GM23338 (cell line): ENCODE results near the gene NRP1. TPM values are rescaled to one million over a fixed set of nuclear protein-coding genes. Genes with fewer than 3 reads are reported as not detected.

Source experiments
- ATAC-seq: fragments of 200-7000 bp; cut with Tn5 transposase; 3 replicates; pipeline ENCODE4 v1.9.1; 2020
- DNase-seq: peaks from one replicate; pipeline ENCODE4 v3.0.0-alpha.2; 2015; ENCODE audit warnings: low spot score
- H2AFZ ChIP-seq: fragments of 200-600 bp; sonication (generic); 2 replicates; pipeline ENCODE4 v1.8.0; 2016; ENCODE audit warnings: antibody characterized with exemption, mild to moderate bottlenecking, moderate library complexity
- H3F3A ChIP-seq: fragments of 200-600 bp; sonication (generic); replicated peaks from 2 replicates; pipeline ENCODE4 v1.8.0; 2017; ENCODE audit warnings: antibody characterized with exemption, mixed run types, low read depth
- H3K27ac ChIP-seq: fragments of 200-600 bp; sonication (generic); 2 replicates; pipeline ENCODE4 v1.6.1; 2016; ENCODE audit warnings: low read depth
- H3K27me3 ChIP-seq: fragments of 200-600 bp; sonication (generic); 2 replicates; pipeline ENCODE4 v1.8.0; 2016; ENCODE audit warnings: mild to moderate bottlenecking, mixed run types, moderate library complexity; ENCODE audit not compliant: insufficient read depth
- H3K36me3 ChIP-seq: fragments of 200-600 bp; sonication (generic); 2 replicates; pipeline ENCODE4 v1.8.0; 2016; ENCODE audit warnings: mild to moderate bottlenecking; ENCODE audit not compliant: insufficient read depth
- H3K4me1 ChIP-seq: fragments of 200-600 bp; sonication (generic); 2 replicates; pipeline ENCODE4 v1.8.0; 2016; ENCODE audit warnings: mild to moderate bottlenecking, moderate library complexity; ENCODE audit not compliant: insufficient read depth
- H3K4me2 ChIP-seq: fragments of 200-600 bp; sonication (generic); 2 replicates; pipeline ENCODE4 v1.7.1; 2017; ENCODE audit warnings: mixed run types
- H3K4me3 ChIP-seq: fragments of 200-600 bp; sonication (generic); 2 replicates; pipeline ENCODE4 v1.6.1; 2016; ENCODE audit warnings: mixed run types
- H3K79me2 ChIP-seq: fragments of 200-600 bp; sonication (generic); replicated peaks from 2 replicates; pipeline ENCODE4 v1.8.0; 2017; ENCODE audit warnings: mild to moderate bottlenecking; ENCODE audit not compliant: insufficient read depth
- H3K9me2 ChIP-seq: fragments of 200-600 bp; sonication (generic); 2 replicates; pipeline ENCODE4 v1.8.0; 2017; ENCODE audit not compliant: insufficient read depth
- H4K20me1 ChIP-seq: fragments of 200-600 bp; sonication (generic); replicated peaks from 2 replicates; pipeline ENCODE4 v1.8.0; 2017; ENCODE audit warnings: mild to moderate bottlenecking; ENCODE audit not compliant: insufficient read depth
- H3K27ac Mint-ChIP-seq: 2 replicates; pipeline ENCODE4 v1.8.0; 2020; ENCODE audit warnings: inconsistent platforms, mild to moderate bottlenecking, moderate library complexity, mixed read lengths
- H3K27me3 Mint-ChIP-seq: 3 replicates; pipeline ENCODE4 v1.8.0; 2022; ENCODE audit warnings: low read depth, mild to moderate bottlenecking, moderate library complexity, mixed read lengths, inconsistent platforms; ENCODE audit not compliant: insufficient read depth, poor library complexity
- H3K36me3 Mint-ChIP-seq: 3 replicates; pipeline ENCODE4 v1.8.0; 2021; ENCODE audit warnings: low read depth, mild to moderate bottlenecking, inconsistent platforms, moderate library complexity, mixed read lengths
- H3K4me1 Mint-ChIP-seq: 3 replicates; pipeline ENCODE4 v1.8.0; 2020; ENCODE audit warnings: mild to moderate bottlenecking, inconsistent platforms, mixed read lengths
- H3K4me3 Mint-ChIP-seq: 3 replicates; pipeline ENCODE4 v1.8.0; 2021; ENCODE audit warnings: moderate library complexity, mild to moderate bottlenecking, inconsistent platforms, mixed read lengths
- H3K9me3 Mint-ChIP-seq: 3 replicates; pipeline ENCODE4 v1.8.0; 2020; ENCODE audit warnings: moderate library complexity, mild to moderate bottlenecking, inconsistent platforms, mixed read lengths
- CREB1 ChIP-seq: fragments of 250-450 bp; sonication (Bioruptor Pico); IDR thresholded peaks from 2 replicates; pipeline ENCODE4 v1.5.0; 2020; ENCODE audit warnings: low read depth, mild to moderate bottlenecking, moderate library complexity
- CTCF ChIP-seq, 2 experiments: fragments of 200-600 bp in 1 of 2; sonication (generic) in 1 of 2; conservative IDR thresholded peaks; 2 replicates each; pipeline versions ENCODE4 v1.5.1 to v1.6.1; 2016 to 2017; ENCODE audit warnings: antibody characterized with exemption in 2 of 2, low read depth in 2 of 2, mild to moderate bottlenecking in 2 of 2, moderate library complexity in 1 of 2
- ETS1 ChIP-seq: IDR thresholded peaks from 2 replicates; pipeline ENCODE4 v1.6.1; 2016; ENCODE audit warnings: antibody characterized with exemption
- EZH2 ChIP-seq: fragments of 200-600 bp; sonication (generic); IDR thresholded peaks from one replicate; pipeline ENCODE4 v1.8.0; 2017; ENCODE audit warnings: antibody characterized with exemption, mild to moderate bottlenecking, low read depth; ENCODE audit not compliant: unreplicated experiment
- EZH2phosphoT487 ChIP-seq: fragments of 200-600 bp; sonication (generic); IDR thresholded peaks from one replicate; pipeline ENCODE4 v1.8.1; 2018; ENCODE audit warnings: antibody characterized with exemption; ENCODE audit not compliant: unreplicated experiment
- JUNB ChIP-seq: IDR thresholded peaks from one replicate; pipeline ENCODE4 v1.6.1; 2016; ENCODE audit warnings: antibody characterized with exemption; ENCODE audit not compliant: unreplicated experiment
- NANOG ChIP-seq: IDR thresholded peaks from 2 replicates; pipeline ENCODE4 v1.6.1; 2016; ENCODE audit warnings: antibody characterized with exemption, borderline replicate concordance
- POLR2AphosphoS5 ChIP-seq: IDR thresholded peaks from 2 replicates; pipeline ENCODE4 v1.6.1; 2016; ENCODE audit warnings: antibody characterized with exemption, low read depth
- REST ChIP-seq: IDR thresholded peaks from one replicate; pipeline ENCODE4 v1.6.1; 2018; ENCODE audit warnings: antibody characterized with exemption; ENCODE audit not compliant: unreplicated experiment
- STAT1 ChIP-seq: IDR thresholded peaks from one replicate; pipeline ENCODE4 v1.6.1; 2016; ENCODE audit warnings: antibody characterized with exemption; ENCODE audit not compliant: unreplicated experiment
- ZNF114 ChIP-seq: fragments of 250-450 bp; sonication (Bioruptor Pico); IDR thresholded peaks from 2 replicates; pipeline ENCODE4 v1.5.0; 2020; ENCODE audit warnings: mild to moderate bottlenecking, moderate library complexity
- ZNF331 ChIP-seq: fragments of 250-450 bp; sonication (Bioruptor Pico); IDR thresholded peaks from 2 replicates; pipeline ENCODE4 v1.5.0; 2020; ENCODE audit warnings: low read depth, mild to moderate bottlenecking, moderate library complexity
- ZNF462 ChIP-seq: fragments of 250-450 bp; sonication (Bioruptor Pico); IDR thresholded peaks from 2 replicates; pipeline ENCODE4 v1.5.0; 2020; ENCODE audit warnings: mild to moderate bottlenecking, moderate library complexity
- polyA plus RNA-seq: library from polyadenylated mRNA; unstranded; fragments of >200 nt; fragmentation: Nextera tagmentation; extraction: Ambion mirVana; gene quantifications from 2 replicates; pipeline ENCODE4 v1.2.1, GENCODE V29; 2016
- total RNA-seq: library from RNA; depleted of rRNA; stranded (reverse); fragments of >200 nt; shearing (Covaris generic); gene quantifications from 2 replicates; pipeline ENCODE4 v1.2.3, GENCODE V29; 2014

Gene NRP1
- total and polyA plus RNA-seq, 2 experiments from 2014 or later, result 2.9 to 3.5 TPM

- Histone ChIP-seq H3F3A (no peaks in the 10 kb centered on the region), H3K4me1 (no peaks in the 10 kb centered on the region), H3K79me2 (no peaks in the 10 kb centered on the region), H3K9me2 (peaks cover 3% of the 10 kb centered on the region; the same call in 1 of the 2 replicates), H3K4me3 (no peak overlapping the region), H2AFZ (no peak overlapping the region), H4K20me1 (no peaks in the 10 kb centered on the region), H3K27ac (no peak overlapping the region), H3K36me3 (no peaks in the 10 kb centered on the region), H3K27me3 (no peaks in the 10 kb centered on the region), H3K4me2 (no peak overlapping the region)
- no peak overlapping the region for H3K27ac Mint-ChIP-seq
- H3K4me3 Mint-ChIP-seq, result no peak overlapping the region
- H3K27me3 Mint-ChIP-seq, result no peaks in the 10 kb centered on the region
- DNase-seq (no peak), ATAC-seq (no peak)
- H3K36me3 Mint-ChIP-seq, result no peaks in the 10 kb centered on the region
- TF ChIP-seq NANOG (no peak), POLR2AphosphoS5 (no peak), REST (no peak), ZNF114 (CRISPR knock-in tag) (no peak), ETS1 (no peak), ZNF331 (CRISPR knock-in tag) (no peak), CREB1 (CRISPR knock-in tag) (no peak), EZH2phosphoT487 (no peak), EZH2 (no peak), ZNF462 (CRISPR knock-in tag) (no peak), JUNB (no peak), STAT1 (no peak), CTCF (conservative IDR thresholded peaks at IDR 0.05; ENCODE audit: low read depth in 2 of 2) (no peak)
- peaks cover 11% of the 10 kb centered on the region for H3K4me1 Mint-ChIP-seq
- H3K9me3 Mint-ChIP-seq, result no peaks in the 10 kb centered on the region
Observed at GRCh38 chr10:33204031-33204430, 130.4 kb downstream of the NRP1 start.
